ENCODE data around the gene PHLDA3. TPM values are rescaled to one million over a fixed set of nuclear protein-coding genes. Genes with fewer than 3 reads are reported as not detected.

Gene PHLDA3
- total and polyA plus RNA-seq, 2 of the 4 experiments (the other 2 are of a cell fraction) = 41.6 to 102 TPM

- no peak; the same call in 1 of the 2 replicates for TF ChIP-seq MXI1 (IDR thresholded peaks at IDR 0.05; ENCODE audit: borderline replicate concordance, low read depth, low read length)
- peak; percentile 91 for TF ChIP-seq NFE2L2 (IDR thresholded peaks at IDR 0.05; ENCODE audit: low read depth, low read length)
- no peak; the same call in none of the 2 replicates for TF ChIP-seq POLR2A (IDR thresholded peaks at IDR 0.05; ENCODE audit: low read depth, low read length)
- peak; percentile 100 for TF ChIP-seq CEBPB (IDR thresholded peaks at IDR 0.05; ENCODE audit: low read depth, low read length)
These were observed 12.3 kb downstream of the PHLDA3 start (continued) for GRCh38 chr1:201456499-201457309.

- H3K14ac ChIP-seq (replicated peaks; ENCODE audit: low read depth, low read length) = peak overlapping the region; percentile 6; the same call in 1 of the 2 replicates
- H4K91ac ChIP-seq (ENCODE audit: insufficient read depth, low read depth, low read length) = peak overlapping the region; percentile 79; the same call in 1 of the 2 replicates
- no peak overlapping the region for H3K4me3 ChIP-seq (ENCODE audit: insufficient read depth, low read depth, low read length)
- H2AFZ ChIP-seq (replicated peaks; ENCODE audit: low read length, poor library complexity) = peak overlapping the region; percentile 9
- H2BK120ac ChIP-seq (ENCODE audit: low read depth, low read length) = peak overlapping the region; percentile 17
- ChIA-PET CTCF (no interaction called here), POLR2A (ENCODE audit: unreplicated experiment) (no interaction called here)
- peak overlapping the region; percentile 77 for H3K4ac ChIP-seq (ENCODE audit: low read depth, low read length)
- H3K4me1 ChIP-seq (ENCODE audit: control insufficient read depth, insufficient read depth, low read length) = peaks cover 29% of the 10 kb centered on the region
- H2AK9ac ChIP-seq (replicated peaks; ENCODE audit: low read depth, low read length, poor library complexity) = peak overlapping the region; percentile 43
- H3K79me1 ChIP-seq (ENCODE audit: low read depth in 1 of 2, low read length in 2 of 2) = peaks cover 0 to 26% of the 10 kb centered on the region in 2 experiments; a peak in 2 of 4 replicates
- ATAC-seq (ENCODE audit: low read depth) (no peak), DNase-seq (no peak)
- peak overlapping the region; percentile 11; the same call in 1 of the 2 replicates for H2AK5ac ChIP-seq (ENCODE audit: low read depth, low read length)
- in situ Hi-C loops (cut with MboI; ENCODE audit: low sequenced_read_pairs) (no loop called here), dilution Hi-C loops (cut with HindIII; ENCODE audit: low sequenced_read_pairs, unreplicated experiment) (no loop called here), intact Hi-C loops (cut with micrococcal nuclease) (no loop called here)
- H2BK5ac ChIP-seq (ENCODE audit: low read depth, low read length, poor library complexity, severe bottlenecking) = no peak overlapping the region
- H4K8ac ChIP-seq (ENCODE audit: low read depth in 2 of 2, low read length in 2 of 2) = no peak overlapping the region
- no peak overlapping the region for H3K9ac ChIP-seq (ENCODE audit: low read depth, low read length)
- no peak overlapping the region for H3K23ac ChIP-seq (ENCODE audit: low read depth, low read length)
- H3K36me3 ChIP-seq (ENCODE audit: control insufficient read depth, insufficient read depth, low read length) = no peaks in the 10 kb centered on the region
- TF ChIP-seq FOS (IDR thresholded peaks at IDR 0.05; ENCODE audit: low read depth, low read length) (no peak), USF2 (IDR thresholded peaks at IDR 0.05; ENCODE audit: low read depth, low read length) (no peak), MAZ (IDR thresholded peaks at IDR 0.05; ENCODE audit: borderline replicate concordance, low read depth, low read length) (no peak), POLR2A (IDR thresholded peaks at IDR 0.05; ENCODE audit: low read depth, low read length) (no peak), MAFK (IDR thresholded peaks at IDR 0.05; ENCODE audit: low read depth, low read length) (no peak), CEBPB (IDR thresholded peaks at IDR 0.05; ENCODE audit: low read depth, low read length) (no peak), CHD1 (IDR thresholded peaks at IDR 0.05; ENCODE audit: low read depth, low read length) (no peak), MXI1 (IDR thresholded peaks at IDR 0.05; ENCODE audit: borderline replicate concordance, low read depth, low read length) (no peak), NFE2L2 (IDR thresholded peaks at IDR 0.05; ENCODE audit: low read depth, low read length) (no peak)
- TF ChIP-seq, protein P1, sequence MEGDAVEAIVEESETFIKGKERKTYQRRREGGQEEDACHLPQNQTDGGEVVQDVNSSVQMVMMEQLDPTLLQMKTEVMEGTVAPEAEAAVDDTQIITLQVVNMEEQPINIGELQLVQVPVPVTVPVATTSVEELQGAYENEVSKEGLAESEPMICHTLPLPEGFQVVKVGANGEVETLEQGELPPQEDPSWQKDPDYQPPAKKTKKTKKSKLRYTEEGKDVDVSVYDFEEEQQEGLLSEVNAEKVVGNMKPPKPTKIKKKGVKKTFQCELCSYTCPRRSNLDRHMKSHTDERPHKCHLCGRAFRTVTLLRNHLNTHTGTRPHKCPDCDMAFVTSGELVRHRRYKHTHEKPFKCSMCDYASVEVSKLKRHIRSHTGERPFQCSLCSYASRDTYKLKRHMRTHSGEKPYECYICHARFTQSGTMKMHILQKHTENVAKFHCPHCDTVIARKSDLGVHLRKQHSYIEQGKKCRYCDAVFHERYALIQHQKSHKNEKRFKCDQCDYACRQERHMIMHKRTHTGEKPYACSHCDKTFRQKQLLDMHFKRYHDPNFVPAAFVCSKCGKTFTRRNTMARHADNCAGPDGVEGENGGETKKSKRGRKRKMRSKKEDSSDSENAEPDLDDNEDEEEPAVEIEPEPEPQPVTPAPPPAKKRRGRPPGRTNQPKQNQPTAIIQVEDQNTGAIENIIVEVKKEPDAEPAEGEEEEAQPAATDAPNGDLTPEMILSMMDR (conservative IDR thresholded peaks at IDR 0.05; ENCODE audit: low read depth, low read length) = no peak
- TF ChIP-seq, protein P2, sequence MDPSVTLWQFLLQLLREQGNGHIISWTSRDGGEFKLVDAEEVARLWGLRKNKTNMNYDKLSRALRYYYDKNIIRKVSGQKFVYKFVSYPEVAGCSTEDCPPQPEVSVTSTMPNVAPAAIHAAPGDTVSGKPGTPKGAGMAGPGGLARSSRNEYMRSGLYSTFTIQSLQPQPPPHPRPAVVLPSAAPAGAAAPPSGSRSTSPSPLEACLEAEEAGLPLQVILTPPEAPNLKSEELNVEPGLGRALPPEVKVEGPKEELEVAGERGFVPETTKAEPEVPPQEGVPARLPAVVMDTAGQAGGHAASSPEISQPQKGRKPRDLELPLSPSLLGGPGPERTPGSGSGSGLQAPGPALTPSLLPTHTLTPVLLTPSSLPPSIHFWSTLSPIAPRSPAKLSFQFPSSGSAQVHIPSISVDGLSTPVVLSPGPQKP (IDR thresholded peaks at IDR 0.05; ENCODE audit: borderline replicate concordance, low read depth, low read length) = no peak
- H3K4me2 ChIP-seq (ENCODE audit: low read depth, low read length) = no peak overlapping the region
- no peaks in the 10 kb centered on the region for H3K9me3 ChIP-seq (ENCODE audit: control insufficient read depth, insufficient read depth, low read length)
- no peak overlapping the region; the same call in 2 of the 3 replicates for H2BK15ac ChIP-seq (ENCODE audit: low read depth, low read length)
- 100% methylated on average over 3 of the region's 6 CpGs; no CpG with 5 or more reads in 1 of the 2 experiments for WGBS, 2 experiments (ENCODE audit: extremely low coverage in 2 of 2, insufficient read length in 1 of 2)
- H3K18ac ChIP-seq (ENCODE audit: low read depth, low read length) = no peak overlapping the region
- H2BK20ac ChIP-seq (ENCODE audit: low read depth, low read length) = no peak overlapping the region
- peaks cover 12% of the 10 kb centered on the region for H3K9me1 ChIP-seq (ENCODE audit: insufficient read depth, low read length)
- H4K20me1 ChIP-seq (ENCODE audit: insufficient read depth, low read length) = 0 out of 2 replicates have a peak, but pooled peaks cover 3% of the 10 kb centered on the region
- no peak overlapping the region for H3K56ac ChIP-seq (ENCODE audit: extremely low read depth, insufficient read depth, low read length)
- no peaks in the 10 kb centered on the region for H3K27me3 ChIP-seq (ENCODE audit: control insufficient read depth, insufficient read depth, low read length)
- BruUV-seq (replicated peaks) = no TSS peak
- no peak overlapping the region for H3K27ac ChIP-seq (ENCODE audit: insufficient read depth, low read length)
- no peak overlapping the region for H4K5ac ChIP-seq (ENCODE audit: low read depth, low read length)
These were observed 13.9 kb downstream of the PHLDA3 start for GRCh38 chr1:201455098-201455497.
